HG03558 (cell line): ENCODE measurements around the gene ADAR.

Experiments
- ATAC-seq: cut with Tn5 transposase; IDR thresholded peaks from one replicate; pipeline ENCODE4 v1.9.1; 2021; ENCODE audit warnings: moderate number of reproducible peaks; ENCODE audit not compliant: unreplicated experiment; ENCODE audit errors: extremely low read depth

ADAR gene

GRCh38 chr1:154589780-154590179, 18.2 kb downstream of the ADAR start:
- ATAC-seq: no peak

DNA sequence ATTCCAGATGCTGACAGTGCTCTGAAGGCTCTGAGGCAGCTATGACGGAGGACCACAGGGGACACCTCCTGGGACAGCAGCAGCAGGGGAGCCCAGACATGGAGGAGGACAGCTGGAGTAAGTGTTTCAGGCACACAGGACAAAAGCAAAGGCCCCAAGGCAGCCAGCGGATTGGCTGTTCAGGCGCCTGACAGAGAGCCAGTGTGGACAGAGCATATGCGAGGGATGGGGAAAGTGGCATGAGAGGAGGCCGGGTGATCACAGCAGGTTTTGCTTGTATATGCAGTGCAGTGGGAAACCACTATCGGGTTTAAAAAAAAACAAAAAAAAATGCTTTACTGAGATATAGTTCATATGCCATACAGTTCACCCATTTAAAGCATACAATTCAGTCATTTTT, 21.3 kb downstream of the ADAR start:
- no peak for ATAC-seq

DNA sequence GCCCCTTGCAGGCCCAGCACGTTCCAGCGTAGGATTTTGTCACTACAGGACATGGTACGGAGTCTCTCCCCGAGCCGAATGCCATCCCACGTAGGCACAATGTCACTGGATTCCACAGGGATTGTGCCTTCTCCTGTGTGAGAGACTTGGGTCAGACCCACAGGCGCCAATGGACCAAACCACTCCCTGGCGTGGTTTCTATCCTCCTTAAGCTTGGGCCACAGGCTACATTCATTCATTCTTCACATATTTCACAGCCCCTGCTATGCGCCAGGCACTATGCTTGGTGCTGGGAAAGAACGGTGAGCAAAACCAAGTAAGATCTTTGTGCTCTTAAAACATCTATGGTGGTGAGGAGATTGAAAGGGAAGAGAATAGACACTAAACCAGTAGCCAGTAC, 21.8 kb downstream of the ADAR start:
- no peak for ATAC-seq

- no peak for ATAC-seq
Measured at GRCh38 chr1:154584267-154584994, 23.6 kb downstream of the ADAR start.

DNA sequence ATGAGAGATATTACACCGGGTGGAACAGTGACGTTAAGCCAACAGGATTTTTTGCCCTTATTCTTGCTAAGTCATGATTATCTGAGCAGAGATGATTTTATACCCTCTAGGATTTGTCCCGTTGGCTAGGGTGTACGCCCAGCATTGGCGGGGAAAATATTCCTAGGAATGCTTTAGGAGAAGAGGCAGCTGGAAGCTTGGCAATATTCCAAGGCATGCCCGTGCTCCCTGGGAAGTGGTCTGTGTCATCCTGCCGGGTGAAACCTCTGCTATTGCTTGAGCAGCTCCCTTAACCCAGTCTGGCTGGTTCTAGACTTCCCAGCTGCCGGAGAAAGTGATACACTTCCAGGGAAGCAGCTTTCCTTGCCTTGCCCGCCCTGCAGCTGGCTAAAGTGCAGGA, 24.2 kb downstream of the ADAR start:
- ATAC-seq: no peak

- no peak for ATAC-seq
Measured at GRCh38 chr1:154582885-154583284, 25.1 kb downstream of the ADAR start.

DNA sequence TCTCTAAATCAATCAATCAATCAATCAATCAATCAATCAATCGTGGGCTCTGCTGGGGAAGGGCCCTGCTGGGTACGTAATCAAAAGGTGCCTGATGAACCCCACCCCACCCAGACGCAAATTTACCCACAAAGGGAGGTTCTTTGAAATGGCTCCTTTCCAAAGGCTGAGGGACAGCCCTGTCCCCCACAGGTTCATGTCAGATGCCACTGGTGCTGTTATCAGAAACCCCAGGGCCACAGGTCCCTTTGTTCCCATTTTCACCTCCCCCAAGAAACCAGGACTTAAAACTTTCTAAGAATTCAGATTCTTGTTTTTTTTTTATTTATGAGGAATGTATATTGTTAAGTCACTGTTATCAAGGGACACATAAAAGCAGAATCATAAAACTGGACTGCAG, 26.2 kb downstream of the ADAR start:
- no peak for ATAC-seq

DNA sequence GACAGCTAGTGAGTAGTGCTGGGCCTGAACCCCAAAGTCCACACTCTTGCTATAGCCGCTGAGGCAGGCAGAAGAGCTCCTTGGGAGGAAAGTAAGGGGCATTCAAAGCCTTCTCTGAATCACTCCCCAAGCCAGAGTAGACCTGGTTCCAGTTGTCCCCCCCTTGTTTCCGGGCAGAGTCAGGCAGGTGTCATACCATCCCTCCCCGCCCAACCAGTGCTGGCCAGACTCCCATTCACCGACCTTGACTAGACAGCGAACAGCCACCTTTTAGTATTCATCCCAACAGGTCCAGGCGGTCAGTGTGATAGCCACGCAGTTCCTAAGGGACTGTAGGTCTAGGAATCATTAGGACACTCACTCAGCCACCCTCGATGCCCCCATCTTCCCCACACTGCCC, 28.6 kb downstream of the ADAR start:
- no peak for ATAC-seq

DNA sequence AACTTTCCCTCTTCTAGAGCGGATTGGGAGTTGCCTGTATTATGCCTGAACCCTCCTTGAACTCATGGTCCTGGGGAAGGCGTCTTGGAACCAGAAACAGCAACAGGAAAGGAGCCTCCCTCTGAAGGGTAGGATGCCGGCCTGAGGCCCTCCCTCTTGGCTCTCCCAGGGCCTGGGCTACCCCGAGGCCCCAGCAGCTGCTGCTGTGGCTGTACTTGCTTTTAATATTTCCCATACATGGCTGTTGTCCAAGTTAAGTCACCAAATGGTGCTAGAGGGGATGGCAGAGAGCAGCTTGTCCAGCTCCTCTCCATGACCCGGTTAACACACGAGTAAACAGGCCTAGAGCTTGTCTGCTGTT, 29.9 kb downstream of the ADAR start:
- ATAC-seq: no peak

GRCh38 chr1:154577346-154578057, 30.5 kb downstream of the ADAR start:
- no peak for ATAC-seq

- ATAC-seq: no peak
Measured at GRCh38 chr1:154575951-154576566, 31.9 kb downstream of the ADAR start.

DNA sequence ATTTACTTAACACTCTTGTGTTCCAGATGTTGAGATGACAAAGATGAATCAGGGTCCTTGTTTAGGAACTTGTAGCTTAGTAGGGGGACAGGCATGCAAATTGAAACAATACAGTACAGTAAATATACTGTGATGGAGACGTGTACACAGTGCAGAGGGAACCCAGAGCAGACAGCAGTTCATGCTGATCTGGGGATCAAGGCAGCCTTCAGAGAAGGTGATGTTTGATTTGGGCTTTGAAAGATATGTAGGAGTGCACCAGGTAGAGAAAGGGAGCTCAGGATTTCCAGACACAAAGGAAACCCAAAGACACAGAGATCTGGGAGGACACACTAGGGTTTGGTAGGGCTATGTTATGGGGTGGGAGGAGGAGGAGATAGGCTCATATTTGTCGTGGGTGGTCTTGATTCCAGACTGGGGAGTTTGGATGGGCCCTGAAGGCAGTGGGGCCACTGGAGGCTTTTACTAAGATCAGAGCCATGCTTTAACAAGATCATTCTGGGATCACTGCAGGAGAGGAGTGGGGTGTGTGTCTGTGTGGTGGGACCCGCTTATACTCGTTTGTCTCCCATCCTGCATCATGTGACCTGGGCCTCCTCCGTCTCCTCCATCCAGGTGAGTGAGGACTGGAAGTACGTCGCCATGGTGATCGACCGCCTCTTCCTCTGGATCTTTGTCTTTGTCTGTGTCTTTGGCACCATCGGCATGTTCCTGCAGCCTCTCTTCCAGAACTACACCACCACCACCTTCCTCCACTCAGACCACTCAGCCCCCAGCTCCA, 32.6 kb downstream of the ADAR start:
- ATAC-seq: no peak

DNA sequence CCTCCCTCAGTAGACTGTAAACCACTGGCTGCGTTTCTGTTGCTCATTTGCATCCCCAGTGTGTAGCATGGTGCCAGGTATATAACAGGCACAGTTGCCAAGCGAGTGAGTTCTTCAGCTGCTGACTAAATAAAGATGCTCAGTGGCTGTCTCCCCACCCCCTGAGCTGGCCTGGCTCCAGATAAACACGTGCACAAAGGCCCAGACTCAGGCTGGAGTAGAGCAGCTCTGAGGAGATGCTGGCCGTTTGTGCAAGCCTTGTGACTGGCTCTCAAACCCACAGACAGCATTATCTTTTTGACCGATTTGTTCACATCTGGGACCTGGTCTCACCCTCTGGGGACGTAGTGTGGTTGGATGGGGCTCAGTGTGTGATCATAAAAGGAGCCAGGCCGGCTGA, 33.3 kb downstream of the ADAR start:
- ATAC-seq: no peak

DNA sequence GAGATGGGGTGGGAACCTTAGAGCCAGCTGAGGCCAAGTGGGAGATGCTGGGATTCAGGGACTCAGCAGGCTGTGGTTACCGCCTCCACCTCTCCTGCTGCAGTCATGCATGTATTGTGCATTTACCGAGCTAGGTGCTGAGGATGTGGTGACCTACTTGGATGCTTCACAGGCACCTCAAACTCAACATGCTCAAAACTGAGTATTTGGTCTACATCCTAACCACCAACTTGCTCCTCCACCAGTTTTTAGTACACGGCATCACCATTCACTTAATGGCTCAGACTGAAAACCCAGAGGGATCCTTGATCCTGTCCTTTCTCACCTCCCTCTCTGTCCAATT, 34.8 kb downstream of the ADAR start:
- no peak for ATAC-seq

- no peak for ATAC-seq
Measured at GRCh38 chr1:154572468-154573167, 35.4 kb downstream of the ADAR start.

- no peak for ATAC-seq
Measured at GRCh38 chr1:154571964-154572288, 36.1 kb downstream of the ADAR start.

GRCh38 chr1:154571244-154571963, 36.6 kb downstream of the ADAR start:
- ATAC-seq: no peak

DNA sequence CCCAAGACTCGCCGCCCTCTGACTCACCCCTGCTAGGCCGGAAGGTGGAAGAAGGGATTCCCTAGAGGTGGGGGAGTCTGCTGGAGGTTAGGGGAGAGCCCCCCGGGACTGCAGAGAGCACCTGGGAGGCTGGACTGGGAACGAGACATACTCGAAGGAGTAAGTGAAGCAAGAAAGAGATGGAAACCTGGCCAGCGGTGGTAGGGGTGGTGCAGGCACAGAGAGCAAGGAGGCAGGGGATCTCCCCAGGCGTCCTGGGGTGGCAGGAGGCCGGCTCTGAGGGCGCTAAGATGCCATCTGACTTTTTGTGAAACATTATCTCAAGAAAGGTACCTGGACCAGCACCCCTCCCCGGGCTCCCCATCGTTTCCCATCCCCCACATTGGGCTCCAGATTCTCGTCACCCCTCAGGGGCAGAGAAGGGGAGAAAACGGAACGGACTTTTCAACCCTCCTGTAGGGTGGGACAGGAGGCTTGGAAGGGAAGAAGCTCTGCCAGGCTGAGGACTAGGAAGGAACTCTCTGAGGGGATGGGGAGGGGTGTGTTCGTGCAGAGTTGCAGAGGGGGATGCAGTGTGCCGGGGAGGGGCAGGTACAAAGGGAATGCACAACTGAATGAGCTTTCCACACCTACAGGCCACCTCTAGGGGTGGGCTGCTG, 39.7 kb downstream of the ADAR start:
- ATAC-seq: no peak

DNA sequence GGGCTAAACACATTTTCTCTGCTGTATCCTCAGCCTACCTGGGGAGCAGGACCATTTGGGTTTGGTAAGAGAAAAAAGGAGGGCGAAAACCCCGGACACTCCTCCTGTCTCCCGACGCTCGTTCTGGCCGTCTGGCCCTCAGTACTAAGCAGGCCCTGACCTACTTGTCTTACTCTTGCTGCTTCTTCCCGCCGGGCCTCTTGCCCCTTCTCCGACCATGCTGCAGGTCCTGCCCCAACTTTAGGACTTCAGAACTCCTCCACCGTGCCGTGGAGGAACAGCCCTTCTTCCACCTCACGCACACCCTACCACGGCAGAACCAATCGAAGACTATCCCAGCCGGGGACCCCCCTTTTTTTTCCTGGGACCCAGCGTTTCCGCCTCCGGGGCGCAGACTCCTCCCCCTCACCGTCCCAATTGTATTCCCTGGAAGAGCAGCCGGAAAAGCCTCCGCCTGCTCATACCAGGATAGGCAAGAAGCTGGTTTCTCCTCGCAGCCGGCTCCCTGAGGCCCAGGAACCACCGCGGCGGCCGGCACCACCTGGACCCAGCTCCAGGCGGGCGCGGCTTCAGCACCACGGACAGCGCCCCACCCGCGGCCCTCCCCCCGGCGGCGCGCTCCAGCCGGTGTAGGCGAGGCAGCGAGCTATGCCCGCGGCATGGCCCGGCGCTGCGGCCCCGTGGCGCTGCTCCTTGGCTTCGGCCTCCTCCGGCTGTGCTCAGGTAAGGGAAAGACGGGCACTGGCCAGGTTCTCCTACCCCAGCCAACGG, 40.4 kb downstream of the ADAR start, which contains the start of gene CHRNB2:
Gene CHRNB2, plus strand, starts transcription at position 393 of the 771 bp plus-strand sequence. Its CDS starts 267 bp downstream, at position 660.
- no peak for ATAC-seq
